Endodermal cell (in vitro differentiated cells): ENCODE data around the gene RNF223. TPM values are rescaled to one million over a fixed set of nuclear protein-coding genes. Genes with fewer than 3 reads are reported as not detected.
A peak's percentile ranks its signal among the peaks of the same experiment; 100 is the strongest.

Experiments
- DNase-seq: peaks from one replicate; pipeline ENCODE4 v3.0.0-alpha.2; 2017
- H3K27ac ChIP-seq: 2 replicates; pipeline ENCODE4 v1.5.1; 2013; ENCODE audit warnings: mild to moderate bottlenecking, low read depth, low read length, moderate library complexity
- H3K27me3 ChIP-seq: 2 replicates; pipeline ENCODE4 v1.6.1; 2013; ENCODE audit warnings: mild to moderate bottlenecking, low read length, moderate library complexity; ENCODE audit not compliant: insufficient read depth, control insufficient read depth, poor library complexity, severe bottlenecking
- H3K36me3 ChIP-seq: 2 replicates; pipeline ENCODE4 v1.7.0; 2013; ENCODE audit warnings: mild to moderate bottlenecking, low read length, moderate library complexity; ENCODE audit not compliant: control insufficient read depth, insufficient read depth
- H3K4me1 ChIP-seq: one replicate; pipeline ENCODE4 v1.7.0; 2013; ENCODE audit warnings: low read length; ENCODE audit not compliant: control insufficient read depth, insufficient read depth
- H3K4me3 ChIP-seq: 2 replicates; pipeline ENCODE4 v1.5.1; 2013; ENCODE audit warnings: mild to moderate bottlenecking, low read length, moderate library complexity
- H3K9ac ChIP-seq: 2 replicates; pipeline ENCODE4 v1.6.1; 2013; ENCODE audit warnings: mild to moderate bottlenecking, low read length, moderate library complexity; ENCODE audit not compliant: poor library complexity, severe bottlenecking; ENCODE audit errors: extremely low read depth
- H3K9me3 ChIP-seq: 2 replicates; pipeline ENCODE4 v1.6.1; 2013; ENCODE audit warnings: mild to moderate bottlenecking, low read length, moderate library complexity; ENCODE audit not compliant: control insufficient read depth
- H3K27ac Mint-ChIP-seq: 2 replicates; pipeline ENCODE4 v1.8.0; 2020; ENCODE audit warnings: mixed read lengths
- H3K27me3 Mint-ChIP-seq: 2 replicates; pipeline ENCODE4 v1.8.0; 2021; ENCODE audit warnings: mild to moderate bottlenecking, mixed read lengths; ENCODE audit not compliant: insufficient read depth
- H3K36me3 Mint-ChIP-seq: 2 replicates; pipeline ENCODE4 v1.8.0; 2020; ENCODE audit warnings: low read depth, mixed read lengths
- H3K4me1 Mint-ChIP-seq: 2 replicates; pipeline ENCODE4 v1.8.0; 2020; ENCODE audit warnings: mixed read lengths
- H3K4me3 Mint-ChIP-seq: 2 replicates; pipeline ENCODE4 v1.8.0; 2020; ENCODE audit warnings: mild to moderate bottlenecking, moderate library complexity, mixed read lengths
- H3K9me3 Mint-ChIP-seq: 2 replicates; pipeline ENCODE4 v1.8.0; 2020; ENCODE audit warnings: mild to moderate bottlenecking, mixed read lengths
- CTCF ChIP-seq: fragments of 200-600 bp; sonication (generic); conservative IDR thresholded peaks from 2 replicates; pipeline ENCODE4 v1.5.0; 2021; ENCODE audit warnings: antibody characterized with exemption, mild to moderate bottlenecking
- WGBS, 2 experiments: methylation state at CpG; one replicate each; pipeline versions ENCODE4 v1.1.5 to v1.1.7; 2013; ENCODE audit warnings: missing lambda C conversion rate in 2 of 2, mixed read lengths in 1 of 2; ENCODE audit not compliant: insufficient coverage in 1 of 2, insufficient read length in 1 of 2; 5-methylcytosine and 5-hydroxymethylcytosine counted together
- total RNA-seq, 2 donors: library from RNA; stranded (reverse); fragmentation: NEBNext Ultra II Directional in 1 of 2; extraction: Animal tissue kit (Norgen Biotek cat#: 25700) in 1 of 2; gene quantifications; 2 replicates in 1 of 2; 3 replicates in 1 of 2; pipeline ENCODE4 v1.2.1, GENCODE V29; 2021

The RNF223 gene
- total RNA-seq, 2 donors from 2014 or later: not detected

DNA sequence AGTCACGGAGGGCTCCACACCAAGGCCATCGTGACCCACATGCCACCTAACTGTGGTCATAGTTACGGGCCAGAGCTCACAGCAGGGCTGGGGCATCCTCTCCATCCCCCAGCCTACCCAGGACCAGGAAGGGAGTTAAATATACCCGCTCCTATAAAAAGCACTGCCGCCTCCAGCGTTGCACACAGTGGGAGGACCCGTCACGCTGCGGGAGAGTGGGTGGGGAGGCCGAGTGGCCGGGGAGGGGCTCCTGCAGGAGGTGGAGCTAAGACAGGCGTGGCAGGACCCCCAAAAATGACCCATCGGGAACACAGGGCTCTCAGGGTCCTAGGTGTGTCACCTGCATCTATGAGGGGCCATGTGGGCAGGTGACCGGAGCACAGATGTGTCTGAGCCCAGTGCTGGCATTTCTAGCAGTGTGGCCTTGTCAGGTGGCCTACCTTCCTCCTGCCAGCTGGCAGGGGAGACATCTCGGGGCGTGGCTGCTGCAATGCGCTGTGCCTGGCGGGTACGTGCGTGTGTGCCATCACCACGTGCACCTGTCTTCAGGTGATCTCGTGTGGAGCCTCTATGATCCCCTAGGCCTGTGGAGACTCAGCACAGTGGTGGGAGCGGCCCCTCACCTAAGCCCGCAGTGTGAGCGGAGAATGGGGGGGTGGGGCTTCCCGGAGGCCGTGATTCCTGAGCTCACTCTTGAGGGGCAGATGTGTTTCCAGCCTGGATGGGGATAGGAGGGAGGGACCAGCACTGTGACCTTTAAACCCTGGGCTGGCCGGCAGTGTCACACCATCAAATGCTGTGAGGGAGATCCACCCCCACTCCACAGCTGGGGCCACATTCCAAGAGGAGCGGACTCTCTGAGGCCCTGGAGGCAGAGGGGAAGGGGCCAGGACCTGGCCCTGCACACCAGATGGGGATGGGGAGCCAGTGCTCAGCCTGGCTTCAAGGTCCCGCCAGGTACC is 36.5 kb downstream of the RNF223 start:
- no peaks in the 10 kb centered on the region for H3K9me3 Mint-ChIP-seq
- H3K4me1 ChIP-seq: peaks cover 6% of the 10 kb centered on the region
- H3K36me3 ChIP-seq: peaks cover 8% of the 10 kb centered on the region
- no peak overlapping the region for H3K9ac ChIP-seq
- H3K4me1 Mint-ChIP-seq: peaks cover 6% of the 10 kb centered on the region
- peaks cover 36% of the 10 kb centered on the region for H3K27me3 ChIP-seq
- no peak overlapping the region for H3K27ac ChIP-seq
- TF ChIP-seq CTCF: no peak
- H3K36me3 Mint-ChIP-seq: peaks cover 34% of the 10 kb centered on the region
- 91 to 95% methylated on average over 25 to 30 of the region's 30 CpGs for WGBS, 2 experiments
- no peak overlapping the region for H3K4me3 Mint-ChIP-seq
- H3K27me3 Mint-ChIP-seq: peaks cover 57% of the 10 kb centered on the region
- H3K4me3 ChIP-seq: no peak overlapping the region
- no peak for DNase-seq
- H3K9me3 ChIP-seq: no peaks in the 10 kb centered on the region
- no peak overlapping the region for H3K27ac Mint-ChIP-seq

GRCh38 chr1:1035291-1035943 is 38.7 kb downstream of the RNF223 start:
- Mint-ChIP-seq H3K4me3 (no peak overlapping the region), H3K27me3 (peaks cover 66% of the 10 kb centered on the region)
- H3K9ac ChIP-seq: no peak overlapping the region

DNA sequence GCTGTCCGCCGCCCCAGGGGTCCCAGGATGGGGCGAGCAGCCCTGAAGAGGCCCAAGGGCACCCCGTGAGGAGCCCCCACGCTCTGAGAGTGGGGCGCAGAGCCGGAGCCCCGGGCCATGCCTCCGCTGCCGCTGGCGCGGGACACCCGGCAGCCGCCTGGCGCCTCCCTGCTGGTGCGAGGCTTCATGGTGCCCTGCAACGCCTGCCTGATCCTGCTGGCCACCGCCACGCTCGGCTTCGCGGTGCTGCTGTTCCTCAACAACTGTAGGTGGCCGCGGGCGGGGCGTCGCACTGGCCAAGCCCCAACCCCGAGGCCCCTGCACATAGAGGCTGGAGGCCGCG is 39.7 kb downstream of the RNF223 start:
- Histone ChIP-seq H3K27me3 (peaks cover 28% of the 10 kb centered on the region), H3K4me1 (peaks cover 6% of the 10 kb centered on the region), H3K27ac (no peak overlapping the region), H3K9ac (no peak overlapping the region), H3K4me3 (peak overlapping the region; percentile 23), H3K9me3 (no peaks in the 10 kb centered on the region), H3K36me3 (no peaks in the 10 kb centered on the region)
- WGBS, 2 experiments: 45 to 84% methylated on average over 19 to 30 of the region's 30 CpGs
- TF ChIP-seq CTCF: peak; percentile 36
- Mint-ChIP-seq H3K9me3 (no peaks in the 10 kb centered on the region), H3K4me3 (peak overlapping the region; percentile 49), H3K27ac (no peak overlapping the region), H3K4me1 (peaks cover 9% of the 10 kb centered on the region), H3K36me3 (peaks cover 29% of the 10 kb centered on the region), H3K27me3 (peaks cover 56% of the 10 kb centered on the region)
- DNase-seq: peak; percentile 82

More at GRCh38 chr1:1035291-1035943, 38.7 kb downstream of the RNF223 start:
- TF ChIP-seq CTCF: no peak
- 92 to 93% methylated on average over 14 to 19 of the region's 19 CpGs for WGBS, 2 experiments
- no peak overlapping the region for H3K4me3 ChIP-seq
- H3K4me1 ChIP-seq: peaks cover 6% of the 10 kb centered on the region
- H3K36me3 Mint-ChIP-seq: peaks cover 29% of the 10 kb centered on the region
- no peaks in the 10 kb centered on the region for H3K9me3 Mint-ChIP-seq
- H3K36me3 ChIP-seq: no peaks in the 10 kb centered on the region
- no peak overlapping the region for H3K27ac ChIP-seq
- peaks cover 13% of the 10 kb centered on the region for H3K4me1 Mint-ChIP-seq
- peak; percentile 67 for DNase-seq
- H3K27ac Mint-ChIP-seq: no peak overlapping the region
- peaks cover 36% of the 10 kb centered on the region for H3K27me3 ChIP-seq
- no peaks in the 10 kb centered on the region for H3K9me3 ChIP-seq
